OCI-LY7 (cell line): Measurements from ENCODE around the gene TMEM53. TPM values are rescaled to one million over a fixed set of nuclear protein-coding genes. Genes with fewer than 3 reads are reported as not detected.
A peak's percentile ranks its signal among the peaks of the same experiment; 100 is the strongest.

Experiments used
- BruUV-seq: library from RNA; stranded (reverse); fragments of 400-500 nt; replicated peaks from 2 replicates; lab custom pipeline; 2021; lab: Mats Ljungman, UMichigan
- CTCF ChIA-PET: fragments of 300-600 bp; sonication (Branson Sonifier 250); formaldehyde crosslinking; loops from one replicate; lab custom pipeline; 2022; ENCODE audit warnings: antibody characterized with exemption; ENCODE audit not compliant: unreplicated experiment; lab: Charles Lee
- POLR2A ChIA-PET: fragments of 300-600 bp; sonication (Branson Sonifier 250); formaldehyde crosslinking; loops from one replicate; lab custom pipeline; 2022; ENCODE audit warnings: antibody characterized with exemption; lab: Charles Lee
- DNase-seq: peaks from one replicate; pipeline ENCODE4 v3.0.0-alpha.2; 2015; ENCODE audit warnings: low spot score
- H2AFZ ChIP-seq: fragments of 200-600 bp; sonication (generic), shearing (Covaris generic); 2 replicates; pipeline ENCODE4 v1.6.1; 2014; ENCODE audit warnings: mild to moderate bottlenecking, antibody characterized with exemption, low read length, moderate library complexity
- H3K27ac ChIP-seq: fragments of 200-600 bp; sonication (generic); 2 replicates; pipeline ENCODE4 v1.5.1; 2014; ENCODE audit warnings: mixed run types, low read depth, mild to moderate bottlenecking, moderate library complexity, low read length, inconsistent platforms; ENCODE audit not compliant: poor library complexity, severe bottlenecking
- H3K36me3 ChIP-seq: fragments of 200-600 bp; sonication (generic); 2 replicates; pipeline ENCODE4 v1.6.1; 2014; ENCODE audit warnings: mild to moderate bottlenecking, antibody characterized with exemption, low read length, moderate library complexity, mixed read lengths; ENCODE audit not compliant: insufficient read depth
- H3K4me1 ChIP-seq: fragments of 200-600 bp; sonication (generic); 2 replicates; pipeline ENCODE4 v1.5.1; 2014; ENCODE audit warnings: mild to moderate bottlenecking, low read length; ENCODE audit not compliant: insufficient read depth, poor library complexity, severe bottlenecking
- H3K4me2 ChIP-seq: fragments of 200-600 bp; sonication (generic); 2 replicates; pipeline ENCODE4 v1.6.1; 2014; ENCODE audit warnings: mild to moderate bottlenecking, low read length
- H3K4me3 ChIP-seq: fragments of 200-600 bp; sonication (generic); 2 replicates; pipeline ENCODE4 v1.5.1; 2014; ENCODE audit warnings: mild to moderate bottlenecking, low read depth, low read length; ENCODE audit not compliant: poor library complexity, severe bottlenecking
- H3K79me2 ChIP-seq: fragments of 200-600 bp; sonication (generic); 2 replicates; pipeline ENCODE4 v1.6.1; 2016; ENCODE audit warnings: low read depth, mild to moderate bottlenecking, low read length, moderate library complexity, mixed read lengths; ENCODE audit not compliant: insufficient read depth
- H3K9me2 ChIP-seq: fragments of 200-600 bp; sonication (generic); 2 replicates; pipeline ENCODE4 v1.6.1; 2016; ENCODE audit warnings: mild to moderate bottlenecking, low read length, mixed read lengths; ENCODE audit not compliant: insufficient read depth
- H3K9me3 ChIP-seq: fragments of 200-600 bp; sonication (generic); 2 replicates; pipeline ENCODE4 v1.6.1; 2014; ENCODE audit warnings: mild to moderate bottlenecking, mixed run types, low read length, mixed read lengths
- H4K20me1 ChIP-seq: fragments of 200-600 bp; sonication (generic); 2 replicates; pipeline ENCODE4 v1.6.1; 2014; ENCODE audit warnings: mild to moderate bottlenecking, antibody characterized with exemption, low read length, moderate library complexity, mixed read lengths; ENCODE audit not compliant: insufficient read depth
- EZH2phosphoT487 ChIP-seq: fragments of 200-600 bp; sonication (generic); IDR thresholded peaks from 2 replicates; pipeline ENCODE4 v1.6.1; 2018; ENCODE audit warnings: low read depth, borderline replicate concordance, mild to moderate bottlenecking, mixed run types, antibody characterized with exemption, low read length, moderate library complexity, mixed read lengths
- intact Hi-C: fragments of 100-400 bp; cut with micrococcal nuclease; formaldehyde crosslinking; loops from one replicate; pipeline ENCODE4 v1.10.0; 2022; ENCODE audit not compliant: unreplicated experiment
- total RNA-seq, 2 experiments: library from RNA; depleted of rRNA in 1 of 2; stranded (reverse); fragments of >200 nt in 1 of 2; shearing (Covaris generic) in 1 of 2; gene quantifications; 2 replicates each; pipeline ENCODE4 v1.2.3, GENCODE V29; 2014 to 2022
- TF ChIP-seq, protein P1 (sequence below): fragments of 200-600 bp; sonication (generic); conservative IDR thresholded peaks from 2 replicates; pipeline ENCODE4 v1.5.1; 2014; ENCODE audit warnings: mild to moderate bottlenecking, antibody characterized with exemption, low read length, moderate library complexity, mixed read lengths

The TMEM53 gene
- total RNA-seq, 2 experiments from 2014 or later: 6.6 to 8.1 TPM

DNA sequence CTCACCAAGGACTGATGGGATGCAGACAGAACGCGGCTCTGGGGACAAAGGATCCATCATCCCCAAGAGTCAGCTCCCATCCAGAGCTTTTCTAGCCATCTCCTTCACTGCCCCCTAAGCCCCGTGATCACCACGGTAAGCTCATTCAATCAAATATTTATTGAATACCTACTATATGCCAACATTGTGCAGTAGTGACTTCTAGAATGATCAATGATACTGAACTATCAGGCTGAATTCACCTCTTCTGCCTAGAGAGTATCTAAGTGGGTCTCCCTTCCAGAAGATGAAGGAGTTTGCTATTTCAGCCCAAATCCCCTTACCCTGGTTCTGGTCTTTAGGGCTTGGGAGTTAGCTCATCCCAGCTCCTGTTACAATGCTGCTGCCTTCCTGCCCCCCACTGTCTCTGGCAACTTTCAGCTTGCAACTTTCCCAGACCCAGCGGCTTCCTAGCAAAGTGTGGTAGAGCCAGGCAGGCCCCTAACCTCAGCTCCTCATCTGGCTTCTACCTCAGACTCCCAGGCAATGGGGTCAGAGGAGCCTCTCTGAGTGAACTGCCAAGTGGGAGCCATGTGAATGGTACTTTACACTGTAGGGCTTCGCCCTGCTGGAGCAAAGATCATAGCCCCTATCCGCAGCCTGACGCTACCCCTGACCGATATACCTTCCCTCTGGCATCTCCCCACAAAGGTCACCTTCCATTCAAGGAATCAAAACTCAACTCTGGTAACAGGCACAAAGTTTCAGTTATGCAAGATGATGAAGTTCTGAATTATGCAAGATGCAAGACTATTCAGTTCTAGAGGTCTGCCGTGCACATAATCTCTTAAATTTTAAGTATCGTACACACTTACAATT lies 20.9 kb downstream of the TMEM53 start:
- no peaks in the 10 kb centered on the region for H3K9me3 ChIP-seq
- intact Hi-C loops: loop anchor here (1.0 to 10.0 kb wide), 4 partner anchors 44 to 437 kb away; no protein-coding TSS in a partner anchor
- no peaks in the 10 kb centered on the region for H3K9me2 ChIP-seq
- H3K36me3 ChIP-seq: peaks cover 34% of the 10 kb centered on the region
- no peak overlapping the region for H3K4me3 ChIP-seq
- H2AFZ ChIP-seq: no peak overlapping the region
- no peaks in the 10 kb centered on the region for H3K4me1 ChIP-seq
- no peak for TF ChIP-seq EZH2phosphoT487
- TF ChIP-seq, protein P1, sequence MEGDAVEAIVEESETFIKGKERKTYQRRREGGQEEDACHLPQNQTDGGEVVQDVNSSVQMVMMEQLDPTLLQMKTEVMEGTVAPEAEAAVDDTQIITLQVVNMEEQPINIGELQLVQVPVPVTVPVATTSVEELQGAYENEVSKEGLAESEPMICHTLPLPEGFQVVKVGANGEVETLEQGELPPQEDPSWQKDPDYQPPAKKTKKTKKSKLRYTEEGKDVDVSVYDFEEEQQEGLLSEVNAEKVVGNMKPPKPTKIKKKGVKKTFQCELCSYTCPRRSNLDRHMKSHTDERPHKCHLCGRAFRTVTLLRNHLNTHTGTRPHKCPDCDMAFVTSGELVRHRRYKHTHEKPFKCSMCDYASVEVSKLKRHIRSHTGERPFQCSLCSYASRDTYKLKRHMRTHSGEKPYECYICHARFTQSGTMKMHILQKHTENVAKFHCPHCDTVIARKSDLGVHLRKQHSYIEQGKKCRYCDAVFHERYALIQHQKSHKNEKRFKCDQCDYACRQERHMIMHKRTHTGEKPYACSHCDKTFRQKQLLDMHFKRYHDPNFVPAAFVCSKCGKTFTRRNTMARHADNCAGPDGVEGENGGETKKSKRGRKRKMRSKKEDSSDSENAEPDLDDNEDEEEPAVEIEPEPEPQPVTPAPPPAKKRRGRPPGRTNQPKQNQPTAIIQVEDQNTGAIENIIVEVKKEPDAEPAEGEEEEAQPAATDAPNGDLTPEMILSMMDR: peak; percentile 57; the same call in 1 of the 2 replicates
- no peak overlapping the region for H3K4me2 ChIP-seq
- no peaks in the 10 kb centered on the region for H4K20me1 ChIP-seq
- BruUV-seq: no TSS peak
- ChIA-PET POLR2A (interaction anchor here (1.0 to 1.1 kb wide), 3 partner anchors 11 to 41 kb away, joined by 3 to 5 read pairs (median 4); no protein-coding TSS in a partner anchor), CTCF (interaction anchor here (0.7 to 1.3 kb wide), 2 partner anchors 43 to 49 kb away, joined by 3 read pairs; no protein-coding TSS in a partner anchor)
- DNase-seq: no peak
- H3K79me2 ChIP-seq: no peaks in the 10 kb centered on the region
- no peak overlapping the region for H3K27ac ChIP-seq

DNA sequence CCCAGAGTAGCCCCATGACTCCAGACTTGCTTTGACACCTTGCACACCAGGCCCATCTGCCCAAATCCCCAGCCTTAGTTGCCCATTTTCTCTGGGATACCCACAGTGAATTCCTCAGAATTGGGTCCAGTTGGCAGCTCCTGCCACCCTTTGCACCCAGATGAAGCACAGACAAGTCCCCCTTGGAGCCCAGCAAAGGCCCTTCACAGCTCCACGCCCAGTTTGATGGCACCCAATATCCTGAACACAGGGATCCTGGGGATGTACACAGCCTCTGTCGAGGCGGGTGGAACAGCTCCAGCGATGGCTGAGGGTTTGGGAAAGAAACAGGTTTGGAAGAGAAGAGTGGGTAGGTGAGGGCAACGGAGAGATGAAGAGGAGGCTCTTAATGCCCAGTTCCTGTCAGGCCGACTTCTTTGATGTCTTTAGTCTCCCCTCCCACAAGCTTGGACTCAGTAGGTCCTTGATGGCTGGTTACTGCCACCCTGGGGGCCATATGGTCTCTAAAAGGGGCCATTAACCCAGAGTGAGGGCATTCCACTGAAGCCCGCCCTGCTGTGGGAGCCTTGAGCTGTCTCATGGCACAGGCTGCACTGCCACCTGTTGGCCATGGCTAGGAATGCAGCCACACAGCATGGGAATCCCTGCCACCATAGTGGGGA lies 21.7 kb downstream of the TMEM53 start:
- Histone ChIP-seq H3K79me2 (no peaks in the 10 kb centered on the region), H2AFZ (no peak overlapping the region), H3K36me3 (peaks cover 41% of the 10 kb centered on the region), H3K9me3 (no peaks in the 10 kb centered on the region), H3K9me2 (no peaks in the 10 kb centered on the region), H3K4me1 (no peaks in the 10 kb centered on the region), H3K27ac (peak overlapping the region; percentile 14), H3K4me2 (no peak overlapping the region), H3K4me3 (no peak overlapping the region), H4K20me1 (no peaks in the 10 kb centered on the region)
- intact Hi-C loops: loop anchor here (1.0 to 10.0 kb wide), 4 partner anchors 43 to 436 kb away; no protein-coding TSS in a partner anchor
- ChIA-PET CTCF (interaction anchor here (0.7 to 1.3 kb wide), 3 partner anchors 18 to 48 kb away, joined by 3 to 4 read pairs (median 3); no protein-coding TSS in a partner anchor), POLR2A (interaction anchor here (1.0 to 1.3 kb wide), 4 partner anchors 12 to 41 kb away, joined by 3 to 5 read pairs (median 4); no protein-coding TSS in a partner anchor)
- BruUV-seq: no TSS peak
- peak; percentile 76 for DNase-seq
- TF ChIP-seq, protein P1: peak; percentile 93
- TF ChIP-seq EZH2phosphoT487: no peak
